Subcutaneous adipose tissue (tissue), 4 donors: Measurements from ENCODE around the gene LTBP1. TPM values are rescaled to one million over a fixed set of nuclear protein-coding genes. Genes with fewer than 3 reads are reported as not detected.

Experiments used
- total RNA-seq, 4 donors: library from RNA; depleted of rRNA; stranded (reverse); fragments of >200 nt; gene quantifications; one replicate each; pipeline ENCODE4 v1.1.0, GENCODE V29; 2016
- TF ChIP-seq, protein P1 (sequence below): fragments of 450-650 bp; IDR thresholded peaks from one replicate; pipeline ENCODE4 v1.5.1; 2016; ENCODE audit warnings: low read depth, mild to moderate bottlenecking, control low read depth, antibody characterized with exemption, moderate library complexity

LTBP1 gene
- total RNA-seq, 4 donors from 2014 or later: 11.0 to 15.5 (median 12.7) TPM

DNA sequence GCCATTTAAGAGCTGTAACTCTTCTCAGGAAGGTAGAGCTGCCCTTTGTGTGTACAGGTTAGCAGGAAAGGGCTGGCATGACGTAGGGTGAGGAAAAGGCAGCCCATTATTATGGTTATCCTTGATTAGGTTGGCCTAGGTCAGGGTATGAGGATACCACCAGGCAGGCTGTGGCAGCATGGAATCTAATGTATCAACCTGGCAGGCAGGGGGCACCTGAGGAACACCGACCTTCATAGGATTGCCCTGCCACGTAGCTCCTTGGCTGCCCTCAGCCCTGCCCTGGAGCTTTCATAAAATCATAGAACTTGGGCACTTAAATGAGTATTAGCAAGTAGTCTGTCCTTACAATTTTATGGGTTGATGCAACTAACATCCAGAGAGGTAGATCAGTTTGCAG, 261.6 kb downstream of the LTBP1 start:
- TF ChIP-seq, protein P1, sequence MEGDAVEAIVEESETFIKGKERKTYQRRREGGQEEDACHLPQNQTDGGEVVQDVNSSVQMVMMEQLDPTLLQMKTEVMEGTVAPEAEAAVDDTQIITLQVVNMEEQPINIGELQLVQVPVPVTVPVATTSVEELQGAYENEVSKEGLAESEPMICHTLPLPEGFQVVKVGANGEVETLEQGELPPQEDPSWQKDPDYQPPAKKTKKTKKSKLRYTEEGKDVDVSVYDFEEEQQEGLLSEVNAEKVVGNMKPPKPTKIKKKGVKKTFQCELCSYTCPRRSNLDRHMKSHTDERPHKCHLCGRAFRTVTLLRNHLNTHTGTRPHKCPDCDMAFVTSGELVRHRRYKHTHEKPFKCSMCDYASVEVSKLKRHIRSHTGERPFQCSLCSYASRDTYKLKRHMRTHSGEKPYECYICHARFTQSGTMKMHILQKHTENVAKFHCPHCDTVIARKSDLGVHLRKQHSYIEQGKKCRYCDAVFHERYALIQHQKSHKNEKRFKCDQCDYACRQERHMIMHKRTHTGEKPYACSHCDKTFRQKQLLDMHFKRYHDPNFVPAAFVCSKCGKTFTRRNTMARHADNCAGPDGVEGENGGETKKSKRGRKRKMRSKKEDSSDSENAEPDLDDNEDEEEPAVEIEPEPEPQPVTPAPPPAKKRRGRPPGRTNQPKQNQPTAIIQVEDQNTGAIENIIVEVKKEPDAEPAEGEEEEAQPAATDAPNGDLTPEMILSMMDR: no peak

DNA sequence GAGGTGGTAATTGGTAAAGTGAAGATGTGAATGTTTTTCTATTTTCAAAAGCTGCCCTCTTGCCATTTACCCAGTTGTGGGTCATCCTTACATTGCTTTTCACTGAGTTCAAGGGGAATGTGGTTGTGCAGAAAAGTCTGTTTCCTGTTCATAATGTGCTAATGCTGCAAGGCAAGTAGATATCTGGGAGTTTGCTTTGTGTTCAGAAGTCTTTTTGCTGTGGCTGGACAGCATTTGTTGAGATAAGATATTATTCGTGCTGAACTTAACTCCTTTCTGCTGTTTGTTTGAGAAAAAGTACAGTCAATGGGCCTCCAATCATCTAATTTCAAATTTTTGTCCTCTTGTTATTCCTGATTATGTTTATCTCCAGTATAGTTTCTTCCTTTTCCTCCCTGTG, 263.2 kb downstream of the LTBP1 start:
- TF ChIP-seq, protein P1: no peak

DNA sequence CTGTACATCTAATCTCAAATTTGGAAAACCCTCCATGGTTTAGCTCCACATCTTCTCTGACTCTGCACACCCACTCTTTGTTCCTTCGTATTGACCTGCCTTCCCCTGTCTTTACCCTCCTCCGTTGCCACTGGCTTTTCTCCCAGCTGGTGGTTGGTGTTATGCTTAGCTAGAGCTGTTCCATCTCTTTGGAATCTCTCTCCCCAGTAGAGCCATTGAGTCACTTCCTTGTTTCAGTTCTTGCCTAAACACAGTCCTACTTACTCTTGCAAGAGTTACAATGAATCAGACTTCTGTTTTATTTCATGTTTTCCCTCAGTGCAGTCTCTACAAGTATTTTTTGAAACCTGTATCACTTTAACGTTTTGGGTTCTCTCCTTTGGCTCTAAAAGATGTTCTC, 263.9 kb downstream of the LTBP1 start:
- TF ChIP-seq, protein P1: no peak

DNA sequence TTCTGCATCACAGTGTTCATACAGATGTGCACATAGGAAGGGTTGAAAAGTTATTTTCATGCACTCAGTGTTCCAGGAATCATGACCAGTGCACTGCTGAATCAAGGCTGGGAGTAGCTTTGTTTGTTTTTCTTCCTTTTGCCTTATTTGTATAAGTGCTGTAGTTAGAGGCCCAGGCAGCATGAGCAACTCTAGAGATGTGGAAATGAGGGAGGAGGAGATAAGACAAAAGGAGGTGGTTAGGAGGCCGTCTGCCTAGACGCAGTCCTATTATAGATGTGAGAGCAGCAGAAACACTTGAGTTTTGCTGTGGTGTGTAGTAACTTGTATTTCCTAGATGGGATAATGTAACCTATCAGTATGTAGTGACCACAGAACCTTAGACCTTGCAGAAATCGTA, 265.4 kb downstream of the LTBP1 start:
- TF ChIP-seq, protein P1: no peak

DNA sequence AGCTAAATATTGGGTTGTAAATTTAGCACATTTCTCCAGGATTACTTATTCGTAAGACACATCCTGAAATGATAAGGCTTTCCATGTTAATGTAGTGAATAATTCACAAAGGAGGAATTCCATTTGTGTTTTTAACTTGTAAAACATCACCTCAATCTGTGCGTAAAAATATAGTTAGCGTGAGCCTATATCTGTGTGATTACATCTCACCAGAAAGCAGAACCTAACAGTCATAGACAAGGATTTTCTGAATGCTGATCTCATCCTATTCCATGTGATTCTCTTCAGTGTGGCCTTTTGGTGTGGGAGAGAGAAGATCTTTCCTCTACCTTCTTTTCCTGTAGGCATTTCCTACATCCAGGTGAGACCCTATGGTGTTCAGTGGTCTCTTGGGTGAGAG, 266.5 kb downstream of the LTBP1 start:
- TF ChIP-seq, protein P1: no peak

DNA sequence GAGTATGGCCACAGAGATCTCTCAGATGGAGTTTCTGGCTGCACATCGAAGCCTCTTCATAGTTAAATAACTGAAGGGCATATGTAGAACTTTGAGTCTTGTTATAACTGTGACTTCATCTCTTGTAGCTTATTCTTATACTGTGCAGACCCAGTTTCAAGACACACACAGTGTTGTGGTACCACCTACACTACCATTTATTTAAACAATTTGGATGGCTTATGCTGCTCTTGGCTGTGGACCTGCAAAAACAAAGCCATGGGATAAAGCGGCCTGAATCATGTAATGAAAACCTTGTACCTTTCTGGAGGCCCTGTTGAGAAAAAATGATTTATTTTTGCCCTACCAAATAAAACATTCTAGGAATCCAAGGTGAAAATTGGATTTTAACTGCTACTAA, 266.9 kb downstream of the LTBP1 start:
- TF ChIP-seq, protein P1: no peak

DNA sequence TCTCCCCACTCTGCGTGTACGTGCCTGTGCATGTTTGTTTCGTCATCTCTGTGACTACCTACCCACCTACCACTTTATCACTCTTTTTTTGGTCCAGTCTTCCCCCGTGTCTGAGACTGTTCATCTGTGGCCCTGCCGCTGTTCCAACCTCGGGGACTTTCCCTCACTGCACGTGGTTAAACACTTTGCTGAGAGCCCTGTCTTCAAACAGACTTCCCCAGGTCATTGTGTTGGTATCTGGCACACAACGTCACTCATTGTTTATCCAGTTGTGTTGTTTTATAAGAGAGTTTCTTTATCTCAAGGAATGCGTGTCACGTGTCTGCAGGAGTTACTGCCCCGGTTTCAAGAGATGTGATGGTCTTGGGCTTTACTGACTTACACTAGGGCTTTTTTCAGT, 267.7 kb downstream of the LTBP1 start:
- TF ChIP-seq, protein P1: no peak
